Measurements from ENCODE around the gene ARTN.

ARTN gene

GRCh38 chr1:43952731-43953346 is 19.2 kb downstream of the ARTN start:
- Histone ChIP-seq H3K27ac (no peak overlapping the region), H3K27me3 (ENCODE audit: insufficient read depth, low read depth) (no peaks in the 10 kb centered on the region), H3K4me3 (IDR thresholded peaks at IDR 0.05; ENCODE audit: insufficient read depth, low read depth, low read length) (no peak overlapping the region), H2AFZ (ENCODE audit: low read depth) (no peak overlapping the region), H3K9ac (no peak overlapping the region), H3K4me2 (no peak overlapping the region), H4K20me1 (ENCODE audit: insufficient read depth) (no peaks in the 10 kb centered on the region), H3K4me1 (ENCODE audit: low read depth, poor library complexity, severe bottlenecking) (peaks cover 5% of the 10 kb centered on the region), H3K79me2 (ENCODE audit: insufficient read depth, low read depth) (peaks cover 5% of the 10 kb centered on the region), H3K36me3 (ENCODE audit: insufficient read depth) (no peaks in the 10 kb centered on the region)
- TF ChIP-seq, protein P1, sequence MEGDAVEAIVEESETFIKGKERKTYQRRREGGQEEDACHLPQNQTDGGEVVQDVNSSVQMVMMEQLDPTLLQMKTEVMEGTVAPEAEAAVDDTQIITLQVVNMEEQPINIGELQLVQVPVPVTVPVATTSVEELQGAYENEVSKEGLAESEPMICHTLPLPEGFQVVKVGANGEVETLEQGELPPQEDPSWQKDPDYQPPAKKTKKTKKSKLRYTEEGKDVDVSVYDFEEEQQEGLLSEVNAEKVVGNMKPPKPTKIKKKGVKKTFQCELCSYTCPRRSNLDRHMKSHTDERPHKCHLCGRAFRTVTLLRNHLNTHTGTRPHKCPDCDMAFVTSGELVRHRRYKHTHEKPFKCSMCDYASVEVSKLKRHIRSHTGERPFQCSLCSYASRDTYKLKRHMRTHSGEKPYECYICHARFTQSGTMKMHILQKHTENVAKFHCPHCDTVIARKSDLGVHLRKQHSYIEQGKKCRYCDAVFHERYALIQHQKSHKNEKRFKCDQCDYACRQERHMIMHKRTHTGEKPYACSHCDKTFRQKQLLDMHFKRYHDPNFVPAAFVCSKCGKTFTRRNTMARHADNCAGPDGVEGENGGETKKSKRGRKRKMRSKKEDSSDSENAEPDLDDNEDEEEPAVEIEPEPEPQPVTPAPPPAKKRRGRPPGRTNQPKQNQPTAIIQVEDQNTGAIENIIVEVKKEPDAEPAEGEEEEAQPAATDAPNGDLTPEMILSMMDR (conservative IDR thresholded peaks at IDR 0.05; ENCODE audit: low read depth, low read length): no peak

GRCh38 chr1:43953361-43953760 is 19.8 kb downstream of the ARTN start:
- Histone ChIP-seq H3K36me3 (ENCODE audit: insufficient read depth) (no peaks in the 10 kb centered on the region), H3K4me2 (no peak overlapping the region), H4K20me1 (ENCODE audit: insufficient read depth) (no peaks in the 10 kb centered on the region), H3K9ac (no peak overlapping the region), H3K4me1 (ENCODE audit: low read depth, poor library complexity, severe bottlenecking) (peaks cover under 1% of the 10 kb centered on the region), H2AFZ (ENCODE audit: low read depth) (no peak overlapping the region), H3K27me3 (ENCODE audit: insufficient read depth, low read depth) (no peaks in the 10 kb centered on the region), H3K27ac (no peak overlapping the region), H3K4me3 (IDR thresholded peaks at IDR 0.05; ENCODE audit: insufficient read depth, low read depth, low read length) (no peak overlapping the region), H3K79me2 (ENCODE audit: insufficient read depth, low read depth) (0 out of 2 replicates have a peak, but pooled peaks cover under 1% of the 10 kb centered on the region)
- TF ChIP-seq, protein P1 (conservative IDR thresholded peaks at IDR 0.05; ENCODE audit: low read depth, low read length): no peak

DNA sequence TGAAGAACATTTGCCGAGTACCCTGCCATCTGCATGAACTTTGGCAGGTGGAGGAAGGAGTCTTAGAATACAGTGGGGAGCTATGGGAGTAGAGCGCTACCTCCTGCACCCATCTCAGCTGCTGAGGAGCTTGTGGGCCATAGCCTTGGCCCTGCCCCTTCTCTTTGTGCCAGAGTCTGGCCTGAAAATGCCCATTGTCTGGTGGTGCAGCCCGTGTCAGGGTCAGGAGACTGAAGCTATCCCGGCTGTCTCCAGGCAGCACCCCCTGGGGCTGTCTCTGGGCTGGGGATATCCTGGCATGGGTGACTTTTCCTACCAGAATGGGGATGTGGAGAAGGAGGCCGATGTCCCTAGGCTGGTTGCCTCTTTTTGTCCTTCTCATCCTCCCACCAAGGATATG is 20.4 kb downstream of the ARTN start:
- Histone ChIP-seq H3K27me3 (ENCODE audit: insufficient read depth, low read depth) (no peaks in the 10 kb centered on the region), H3K27ac (no peak overlapping the region), H2AFZ (ENCODE audit: low read depth) (no peak overlapping the region), H3K4me1 (ENCODE audit: low read depth, poor library complexity, severe bottlenecking) (no peaks in the 10 kb centered on the region), H3K4me3 (IDR thresholded peaks at IDR 0.05; ENCODE audit: insufficient read depth, low read depth, low read length) (no peak overlapping the region), H3K4me2 (no peak overlapping the region), H3K9ac (no peak overlapping the region), H4K20me1 (ENCODE audit: insufficient read depth) (no peaks in the 10 kb centered on the region), H3K36me3 (ENCODE audit: insufficient read depth) (no peaks in the 10 kb centered on the region), H3K79me2 (ENCODE audit: insufficient read depth, low read depth) (no peaks in the 10 kb centered on the region)
- TF ChIP-seq, protein P1 (conservative IDR thresholded peaks at IDR 0.05; ENCODE audit: low read depth, low read length): no peak

- H3K27ac ChIP-seq: no peak overlapping the region
- no peak overlapping the region for H3K9ac ChIP-seq
- H3K79me2 ChIP-seq (ENCODE audit: insufficient read depth, low read depth): no peaks in the 10 kb centered on the region
- H3K27me3 ChIP-seq (ENCODE audit: insufficient read depth, low read depth): no peaks in the 10 kb centered on the region
- TF ChIP-seq, protein P1 (conservative IDR thresholded peaks at IDR 0.05; ENCODE audit: low read depth, low read length): no peak
- no peaks in the 10 kb centered on the region for H4K20me1 ChIP-seq (ENCODE audit: insufficient read depth)
- H3K4me3 ChIP-seq (IDR thresholded peaks at IDR 0.05; ENCODE audit: insufficient read depth, low read depth, low read length): no peak overlapping the region
- H2AFZ ChIP-seq (ENCODE audit: low read depth): no peak overlapping the region
- no peaks in the 10 kb centered on the region for H3K36me3 ChIP-seq (ENCODE audit: insufficient read depth)
- H3K4me1 ChIP-seq (ENCODE audit: low read depth, poor library complexity, severe bottlenecking): no peaks in the 10 kb centered on the region
- no peak overlapping the region for H3K4me2 ChIP-seq
These were observed 22.6 kb downstream of the ARTN start for GRCh38 chr1:43956234-43956633.
